Effector memory CD4-positive, alpha-beta T cell (primary cell): ENCODE results near the gene ZNF716.

ENCODE experiments used
- DNase-seq, 3 donors: peaks; one replicate each; pipeline ENCODE4 v3.0.0-alpha.2; 2020
- H3K27ac ChIP-seq: 2 replicates; pipeline ENCODE4 v1.7.0; 2013; ENCODE audit warnings: mild to moderate bottlenecking, low read length, moderate library complexity; ENCODE audit not compliant: insufficient read depth, poor library complexity, severe bottlenecking
- H3K27me3 ChIP-seq: replicated peaks from 2 replicates; pipeline ENCODE4 v1.7.0; 2013; ENCODE audit warnings: mild to moderate bottlenecking, low read length; ENCODE audit not compliant: insufficient read depth, control insufficient read depth, poor library complexity, severe bottlenecking
- H3K36me3 ChIP-seq: 2 replicates; pipeline ENCODE4 v1.7.0; 2013; ENCODE audit warnings: mild to moderate bottlenecking, low read length, moderate library complexity; ENCODE audit not compliant: control insufficient read depth, insufficient read depth
- H3K4me1 ChIP-seq: 2 replicates; pipeline ENCODE4 v1.7.0; 2013; ENCODE audit warnings: low read length, mild to moderate bottlenecking; ENCODE audit not compliant: control insufficient read depth, insufficient read depth, poor library complexity, severe bottlenecking
- H3K4me3 ChIP-seq: 2 replicates; pipeline ENCODE4 v1.7.0; 2013; ENCODE audit warnings: low read length, low read depth, mild to moderate bottlenecking; ENCODE audit not compliant: insufficient read depth, poor library complexity, severe bottlenecking
- H3K9me3 ChIP-seq: 2 replicates; pipeline ENCODE4 v1.7.0; 2013; ENCODE audit warnings: mild to moderate bottlenecking, low read length, moderate library complexity; ENCODE audit not compliant: control insufficient read depth

ZNF716 gene

GRCh38 chr7:57413529-57414398 lies 36.2 kb upstream of the ZNF716 start:
- no peaks in the 10 kb centered on the region for H3K27me3 ChIP-seq
- H3K4me3 ChIP-seq: no peak overlapping the region
- H3K4me1 ChIP-seq: no peaks in the 10 kb centered on the region
- no peak overlapping the region for H3K27ac ChIP-seq
- no peaks in the 10 kb centered on the region for H3K9me3 ChIP-seq
- no peak for DNase-seq
- H3K36me3 ChIP-seq: no peaks in the 10 kb centered on the region

GRCh38 chr7:57414415-57414814 lies 35.6 kb upstream of the ZNF716 start:
- no peak overlapping the region for H3K27ac ChIP-seq
- no peak overlapping the region for H3K4me3 ChIP-seq
- no peak for DNase-seq
- H3K4me1 ChIP-seq: no peaks in the 10 kb centered on the region
- no peaks in the 10 kb centered on the region for H3K9me3 ChIP-seq
- H3K27me3 ChIP-seq: no peaks in the 10 kb centered on the region
- no peaks in the 10 kb centered on the region for H3K36me3 ChIP-seq

DNA sequence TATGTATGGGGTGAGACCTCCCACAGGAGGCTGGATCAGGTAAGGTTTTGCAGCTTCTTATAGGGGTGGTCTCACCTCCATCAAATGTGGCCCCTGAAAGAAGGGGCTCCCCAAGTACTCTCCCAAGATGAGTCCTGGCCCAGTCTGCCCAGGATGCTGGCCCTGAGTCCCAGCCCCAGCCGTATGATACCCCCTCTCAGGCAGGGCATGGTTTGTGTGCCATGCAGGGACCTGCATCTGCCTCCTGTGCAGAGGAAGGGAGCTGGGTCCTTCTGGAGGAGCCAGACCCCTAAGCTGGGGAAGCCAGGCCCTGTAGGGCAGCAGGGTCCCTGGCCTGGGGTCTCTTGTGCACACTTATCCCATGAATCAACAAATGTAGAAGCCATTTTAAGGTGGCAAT lies 35.1 kb upstream of the ZNF716 start:
- Histone ChIP-seq H3K9me3 (no peaks in the 10 kb centered on the region), H3K4me3 (no peak overlapping the region), H3K27me3 (no peaks in the 10 kb centered on the region), H3K36me3 (no peaks in the 10 kb centered on the region), H3K27ac (no peak overlapping the region), H3K4me1 (no peaks in the 10 kb centered on the region)
- no peak for DNase-seq

DNA sequence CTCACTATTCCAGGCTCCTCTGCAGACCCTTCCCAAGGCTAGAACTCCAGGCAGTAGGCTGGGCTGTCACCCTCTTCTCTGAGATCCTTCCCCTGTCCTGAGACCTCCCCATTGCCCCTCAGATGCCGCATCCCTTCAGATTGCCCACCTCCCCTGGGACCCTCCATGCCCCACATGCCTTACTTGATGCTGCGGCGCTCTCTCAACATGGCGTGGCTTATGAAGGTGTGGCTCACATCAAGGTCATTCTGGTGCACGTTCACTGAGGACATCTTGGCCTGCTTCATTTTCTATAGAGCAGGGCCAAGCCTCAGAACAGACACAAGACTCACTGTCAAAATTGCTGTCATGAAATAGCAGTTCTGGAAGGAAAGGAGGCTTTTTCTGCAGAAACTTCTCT lies 34.7 kb upstream of the ZNF716 start:
- no peak overlapping the region for H3K4me3 ChIP-seq
- H3K36me3 ChIP-seq: no peaks in the 10 kb centered on the region
- no peak for DNase-seq
- no peaks in the 10 kb centered on the region for H3K9me3 ChIP-seq
- H3K27me3 ChIP-seq: no peaks in the 10 kb centered on the region
- H3K27ac ChIP-seq: no peak overlapping the region
- no peaks in the 10 kb centered on the region for H3K4me1 ChIP-seq

- Histone ChIP-seq H3K4me3 (no peak overlapping the region), H3K9me3 (no peaks in the 10 kb centered on the region), H3K27ac (no peak overlapping the region), H3K27me3 (no peaks in the 10 kb centered on the region), H3K4me1 (no peaks in the 10 kb centered on the region), H3K36me3 (no peaks in the 10 kb centered on the region)
- no peak for DNase-seq
These were observed 34.2 kb upstream of the ZNF716 start for GRCh38 chr7:57415730-57416129.

DNA sequence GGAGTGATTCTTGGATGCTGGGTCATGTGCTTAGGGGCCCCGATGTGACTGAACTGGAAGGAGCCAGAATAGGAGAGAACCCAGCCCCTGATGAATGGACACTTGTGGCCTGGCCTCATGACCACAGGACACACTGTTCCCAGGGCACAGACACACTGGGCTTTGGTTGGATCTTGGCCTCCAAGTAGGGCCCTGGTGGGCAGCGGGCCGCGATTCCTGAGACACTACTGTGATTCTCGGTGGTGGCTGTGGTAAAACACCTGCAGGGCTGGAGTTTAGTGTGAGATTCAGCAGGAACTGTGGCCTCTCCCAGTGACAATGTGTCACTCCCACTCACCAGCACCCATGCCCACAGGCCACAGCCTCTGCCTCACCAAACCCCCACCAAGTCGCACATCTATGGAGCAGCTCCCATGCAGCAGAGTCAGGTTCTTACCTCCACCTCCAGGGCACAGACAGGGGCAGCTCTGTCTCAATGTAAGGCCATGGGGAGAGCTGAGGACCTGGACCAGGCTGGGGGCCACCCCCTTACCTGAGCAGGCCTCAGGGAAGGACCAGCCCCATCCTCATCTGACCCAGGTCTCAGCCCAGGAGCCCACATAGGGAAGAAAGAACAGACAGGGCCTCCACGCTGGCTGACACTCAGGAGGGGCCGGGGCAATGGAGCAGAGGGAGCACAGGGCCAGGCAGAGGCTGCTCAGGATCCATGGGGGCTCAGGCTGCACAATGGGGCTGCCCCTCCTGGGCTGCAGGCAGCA lies 33.2 kb upstream of the ZNF716 start:
- no peaks in the 10 kb centered on the region for H3K4me1 ChIP-seq
- no peak overlapping the region for H3K4me3 ChIP-seq
- no peaks in the 10 kb centered on the region for H3K27me3 ChIP-seq
- DNase-seq: no peak
- no peaks in the 10 kb centered on the region for H3K9me3 ChIP-seq
- no peak overlapping the region for H3K27ac ChIP-seq
- no peaks in the 10 kb centered on the region for H3K36me3 ChIP-seq

DNA sequence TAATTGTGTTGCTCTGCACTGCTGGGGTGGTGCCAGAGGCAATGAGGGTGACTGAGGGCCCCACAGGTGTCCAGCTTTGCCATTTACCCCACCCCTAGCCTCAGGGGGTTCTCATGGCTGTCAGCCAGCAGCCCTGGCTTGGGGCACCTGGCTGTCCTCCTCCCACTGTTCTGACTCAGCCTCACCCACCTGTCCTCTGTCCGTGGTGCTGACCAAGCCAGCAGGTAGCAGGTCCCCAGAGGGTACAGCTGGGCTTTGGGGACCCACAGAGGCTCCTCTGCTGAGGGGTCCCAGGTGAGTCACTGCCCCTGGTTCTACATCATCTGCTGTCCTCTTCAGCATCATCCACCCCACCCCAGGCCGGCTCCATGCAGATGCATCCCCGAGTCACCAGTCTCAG lies 32.2 kb upstream of the ZNF716 start:
- no peak for DNase-seq
- H3K9me3 ChIP-seq: no peaks in the 10 kb centered on the region
- H3K4me1 ChIP-seq: no peaks in the 10 kb centered on the region
- no peak overlapping the region for H3K27ac ChIP-seq
- no peaks in the 10 kb centered on the region for H3K27me3 ChIP-seq
- no peak overlapping the region for H3K4me3 ChIP-seq
- no peaks in the 10 kb centered on the region for H3K36me3 ChIP-seq

- DNase-seq: no peak
- no peaks in the 10 kb centered on the region for H3K36me3 ChIP-seq
- no peaks in the 10 kb centered on the region for H3K27me3 ChIP-seq
- no peak overlapping the region for H3K4me3 ChIP-seq
- no peaks in the 10 kb centered on the region for H3K9me3 ChIP-seq
- no peak overlapping the region for H3K27ac ChIP-seq
- no peaks in the 10 kb centered on the region for H3K4me1 ChIP-seq
These were observed 26.2 kb upstream of the ZNF716 start for GRCh38 chr7:57423768-57424167.

GRCh38 chr7:57424515-57425238 lies 25.3 kb upstream of the ZNF716 start:
- Histone ChIP-seq H3K27me3 (no peaks in the 10 kb centered on the region), H3K9me3 (no peaks in the 10 kb centered on the region), H3K4me1 (no peaks in the 10 kb centered on the region), H3K36me3 (no peaks in the 10 kb centered on the region), H3K4me3 (no peak overlapping the region), H3K27ac (no peak overlapping the region)
- no peak for DNase-seq
